ENCODE data around the gene RAB8B. TPM values are rescaled to one million over a fixed set of nuclear protein-coding genes. Genes with fewer than 3 reads are reported as not detected.

Gene RAB8B
- total and polyA plus RNA-seq, 2 donors from 2014 or later = 7.1 to 33.6 TPM

DNA sequence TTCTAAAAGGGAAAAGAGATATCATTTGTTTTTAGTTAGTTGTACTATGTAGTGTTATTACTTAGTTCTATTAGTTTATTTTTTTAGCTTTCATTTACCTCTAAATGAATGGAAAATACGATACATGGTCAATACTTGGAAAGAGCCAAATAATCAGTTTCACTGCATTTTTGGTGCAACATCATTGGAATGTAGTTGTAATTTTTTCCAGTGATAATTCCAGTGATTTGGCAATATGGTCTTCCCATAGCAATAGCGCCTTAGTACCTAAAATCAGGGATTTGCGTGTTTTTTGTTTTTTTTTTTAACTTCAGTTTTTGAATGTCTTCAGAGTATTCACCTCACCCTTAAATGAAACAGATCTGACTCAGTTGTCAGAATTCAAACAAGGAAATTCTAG lies 41.8 kb downstream of the RAB8B start:
- FAIRE-seq (no peak), DNase-seq (no peak)
- Histone ChIP-seq H3K27me3 (ENCODE audit: control insufficient read depth, insufficient read depth, low read length) (no peaks in the 10 kb centered on the region), H3K9me3 (ENCODE audit: control insufficient read depth in 2 of 3, insufficient read depth in 1 of 3, low read length in 3 of 3) (no peaks in the 10 kb centered on the region), H3K4me3 (ENCODE audit: low read length in 3 of 3) (no peak overlapping the region), H3K9ac (ENCODE audit: low read length in 3 of 3) (no peak overlapping the region), H3K4me1 (ENCODE audit: control insufficient read depth in 2 of 3, insufficient read depth in 2 of 3, low read depth in 1 of 3, low read length in 3 of 3) (peaks cover 0 to 12% (median 10%) of the 10 kb centered on the region in 3 donors), H3K36me3 (ENCODE audit: control insufficient read depth in 2 of 3, insufficient read depth in 3 of 3, low read length in 3 of 3) (no peaks in the 10 kb centered on the region), H3K27ac (ENCODE audit: low read depth in 2 of 2, low read length in 2 of 2) (no peak overlapping the region)
- intact Hi-C loops (cut with DNase I) = no loop called here
- TF ChIP-seq, protein P1, sequence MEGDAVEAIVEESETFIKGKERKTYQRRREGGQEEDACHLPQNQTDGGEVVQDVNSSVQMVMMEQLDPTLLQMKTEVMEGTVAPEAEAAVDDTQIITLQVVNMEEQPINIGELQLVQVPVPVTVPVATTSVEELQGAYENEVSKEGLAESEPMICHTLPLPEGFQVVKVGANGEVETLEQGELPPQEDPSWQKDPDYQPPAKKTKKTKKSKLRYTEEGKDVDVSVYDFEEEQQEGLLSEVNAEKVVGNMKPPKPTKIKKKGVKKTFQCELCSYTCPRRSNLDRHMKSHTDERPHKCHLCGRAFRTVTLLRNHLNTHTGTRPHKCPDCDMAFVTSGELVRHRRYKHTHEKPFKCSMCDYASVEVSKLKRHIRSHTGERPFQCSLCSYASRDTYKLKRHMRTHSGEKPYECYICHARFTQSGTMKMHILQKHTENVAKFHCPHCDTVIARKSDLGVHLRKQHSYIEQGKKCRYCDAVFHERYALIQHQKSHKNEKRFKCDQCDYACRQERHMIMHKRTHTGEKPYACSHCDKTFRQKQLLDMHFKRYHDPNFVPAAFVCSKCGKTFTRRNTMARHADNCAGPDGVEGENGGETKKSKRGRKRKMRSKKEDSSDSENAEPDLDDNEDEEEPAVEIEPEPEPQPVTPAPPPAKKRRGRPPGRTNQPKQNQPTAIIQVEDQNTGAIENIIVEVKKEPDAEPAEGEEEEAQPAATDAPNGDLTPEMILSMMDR (IDR thresholded peaks at IDR 0.05; ENCODE audit: borderline replicate concordance, extremely low read depth, insufficient read depth) = no peak

DNA sequence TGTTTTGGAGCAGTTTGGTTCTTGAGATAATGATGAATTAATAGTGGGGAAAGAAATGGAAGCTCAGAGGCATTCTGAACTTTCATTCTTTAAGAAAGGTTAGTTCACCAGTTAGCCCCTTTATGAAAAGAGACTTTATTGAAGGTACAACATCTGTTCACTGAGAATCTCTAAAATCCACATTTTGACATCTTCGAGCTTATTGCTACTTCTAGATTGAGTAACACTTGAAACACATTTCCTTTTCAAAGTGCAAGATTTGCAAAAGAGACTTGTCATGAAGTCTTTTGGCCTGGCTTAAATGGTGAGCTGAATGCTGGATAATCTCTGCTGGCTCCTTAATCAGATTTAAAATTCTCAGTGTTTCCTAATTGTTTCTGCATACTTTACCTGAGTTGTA lies 42.3 kb downstream of the RAB8B start:
- no peak overlapping the region for H3K9ac ChIP-seq (ENCODE audit: low read length in 3 of 3)
- intact Hi-C loops (cut with DNase I) = no loop called here
- H3K27me3 ChIP-seq (ENCODE audit: control insufficient read depth, insufficient read depth, low read length) = no peaks in the 10 kb centered on the region
- TF ChIP-seq, protein P1 (IDR thresholded peaks at IDR 0.05; ENCODE audit: borderline replicate concordance, extremely low read depth, insufficient read depth) = no peak
- DNase-seq (no peak), FAIRE-seq (no peak)
- H3K36me3 ChIP-seq (ENCODE audit: control insufficient read depth in 2 of 3, insufficient read depth in 3 of 3, low read length in 3 of 3) = no peaks in the 10 kb centered on the region
- H3K27ac ChIP-seq (ENCODE audit: low read depth in 2 of 2, low read length in 2 of 2) = no peak overlapping the region
- no peak overlapping the region for H3K4me3 ChIP-seq (ENCODE audit: low read length in 3 of 3)
- H3K4me1 ChIP-seq (ENCODE audit: control insufficient read depth in 2 of 3, insufficient read depth in 2 of 3, low read depth in 1 of 3, low read length in 3 of 3) = peaks cover 0 to 12% (median 10%) of the 10 kb centered on the region in 3 donors
- H3K9me3 ChIP-seq (ENCODE audit: control insufficient read depth in 2 of 3, insufficient read depth in 1 of 3, low read length in 3 of 3) = no peaks in the 10 kb centered on the region

DNA sequence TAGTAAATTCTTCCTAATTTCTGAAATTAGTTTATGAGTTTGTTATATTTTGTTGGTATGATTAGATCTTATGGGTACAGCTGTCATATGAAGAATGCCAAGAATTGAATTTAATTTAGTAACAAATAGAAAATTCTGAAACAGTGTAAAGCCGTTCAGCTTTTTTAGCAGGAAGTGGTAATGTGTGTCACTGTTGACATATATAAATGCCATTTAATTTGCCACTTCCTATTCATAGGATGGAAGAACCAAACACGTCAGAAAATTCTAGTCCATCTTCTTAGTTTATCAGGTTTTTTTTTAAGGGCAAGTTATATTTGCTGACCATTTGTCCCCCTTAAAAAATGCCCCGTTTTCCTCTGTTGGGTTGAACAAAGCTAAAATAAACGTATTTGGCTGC lies 43.0 kb downstream of the RAB8B start:
- Histone ChIP-seq H3K4me3 (ENCODE audit: low read length in 3 of 3) (no peak overlapping the region), H3K27ac (ENCODE audit: low read depth in 2 of 2, low read length in 2 of 2) (no peak overlapping the region), H3K36me3 (ENCODE audit: control insufficient read depth in 2 of 3, insufficient read depth in 3 of 3, low read length in 3 of 3) (no peaks in the 10 kb centered on the region), H3K9me3 (ENCODE audit: control insufficient read depth in 2 of 3, insufficient read depth in 1 of 3, low read length in 3 of 3) (no peaks in the 10 kb centered on the region), H3K4me1 (ENCODE audit: control insufficient read depth in 2 of 3, insufficient read depth in 2 of 3, low read depth in 1 of 3, low read length in 3 of 3) (peaks cover 0 to 12% (median 10%) of the 10 kb centered on the region in 3 donors), H3K27me3 (ENCODE audit: control insufficient read depth, insufficient read depth, low read length) (no peaks in the 10 kb centered on the region), H3K9ac (ENCODE audit: low read length in 3 of 3) (no peak overlapping the region)
- DNase-seq (no peak), FAIRE-seq (no peak)
- TF ChIP-seq, protein P1 (IDR thresholded peaks at IDR 0.05; ENCODE audit: borderline replicate concordance, extremely low read depth, insufficient read depth) = no peak
- intact Hi-C loops (cut with DNase I) = no loop called here

DNA sequence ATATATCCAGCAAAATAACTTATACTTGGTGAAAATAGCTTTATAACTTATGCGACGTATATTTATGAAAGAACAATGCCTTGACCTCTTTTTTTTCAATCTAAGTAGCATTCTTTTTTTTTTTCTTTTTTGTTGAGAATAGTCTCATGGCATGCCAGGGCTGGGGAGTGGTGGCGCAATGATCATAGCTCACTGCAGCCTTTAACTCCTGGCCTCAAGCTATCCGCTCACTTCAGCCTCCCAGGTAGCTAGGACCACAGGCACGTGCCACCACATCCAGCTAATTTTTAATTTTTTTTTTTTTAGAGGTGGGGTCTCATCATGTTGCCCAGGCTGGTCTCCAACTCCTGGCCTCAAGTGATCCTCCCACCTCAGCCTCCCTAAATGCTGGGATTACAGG lies 43.5 kb downstream of the RAB8B start:
- Histone ChIP-seq H3K9ac (ENCODE audit: low read length in 3 of 3) (no peak overlapping the region), H3K4me3 (ENCODE audit: low read length in 3 of 3) (no peak overlapping the region), H3K4me1 (ENCODE audit: control insufficient read depth in 2 of 3, insufficient read depth in 2 of 3, low read depth in 1 of 3, low read length in 3 of 3) (peaks cover 0 to 12% (median 10%) of the 10 kb centered on the region in 3 donors), H3K9me3 (ENCODE audit: control insufficient read depth in 2 of 3, insufficient read depth in 1 of 3, low read length in 3 of 3) (no peaks in the 10 kb centered on the region), H3K27me3 (ENCODE audit: control insufficient read depth, insufficient read depth, low read length) (no peaks in the 10 kb centered on the region), H3K27ac (ENCODE audit: low read depth in 2 of 2, low read length in 2 of 2) (no peak overlapping the region), H3K36me3 (ENCODE audit: control insufficient read depth in 2 of 3, insufficient read depth in 3 of 3, low read length in 3 of 3) (no peaks in the 10 kb centered on the region)
- DNase-seq (no peak), FAIRE-seq (no peak)
- TF ChIP-seq, protein P1 (IDR thresholded peaks at IDR 0.05; ENCODE audit: borderline replicate concordance, extremely low read depth, insufficient read depth) = no peak
- intact Hi-C loops (cut with DNase I) = no loop called here
